HG03095 (cell line): Measurements from ENCODE around the gene ZFP36.
"Not testable (repeated sequence)": the region's sequence is repeated elsewhere in the genome, so short reads cannot be mapped to it uniquely, and the experiment has no call there.

Source experiments
- ATAC-seq: cut with Tn5 transposase; IDR thresholded peaks from one replicate; pipeline ENCODE4 v1.9.1; 2021; ENCODE audit warnings: moderate library complexity; ENCODE audit not compliant: unreplicated experiment

Gene ZFP36

DNA sequence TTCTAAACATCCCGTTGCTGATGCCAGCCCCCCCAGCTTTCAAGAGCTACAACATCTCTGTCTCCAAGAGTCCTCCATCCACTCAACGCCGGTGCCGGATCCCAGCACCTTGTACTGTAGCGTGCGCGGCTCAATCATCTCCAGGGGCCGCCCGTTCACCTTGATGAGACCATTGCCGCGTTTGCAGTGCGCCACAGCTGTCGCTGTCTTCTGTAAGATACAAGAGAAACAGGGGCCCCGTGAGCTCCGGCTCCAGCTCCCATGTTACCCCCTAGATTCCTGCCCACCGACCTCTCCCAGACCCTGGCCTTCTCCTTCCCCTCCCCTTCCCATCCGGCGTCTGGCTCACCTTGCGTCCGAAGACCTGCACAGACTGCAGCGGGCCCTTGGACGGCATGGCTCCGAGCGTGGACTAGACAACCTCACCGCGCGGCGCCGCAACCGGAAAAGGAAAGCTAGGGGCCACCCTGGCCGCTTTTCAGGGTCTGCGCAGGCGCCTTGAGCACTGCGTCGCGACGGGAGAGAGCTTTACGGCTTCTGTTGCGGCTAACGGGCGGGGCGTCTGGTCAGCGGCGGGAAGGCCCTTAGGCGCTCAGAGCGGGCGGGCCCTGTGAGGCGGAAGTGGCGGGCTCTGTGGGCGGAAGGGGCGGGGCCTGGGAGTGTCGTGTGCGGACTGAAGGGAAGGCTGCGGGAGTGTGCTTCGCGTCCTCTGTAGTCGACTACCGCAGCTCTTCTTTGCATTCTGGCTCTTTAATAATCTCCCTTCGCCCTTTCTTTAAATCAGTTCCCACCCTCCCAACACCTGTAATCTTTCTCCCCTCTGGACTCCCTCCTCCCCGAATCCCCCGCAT, 29.1 kb downstream of the ZFP36 start, which contains the start of gene RPS16:
RPS16 (minus strand) TSS at position 451 of the 851 bp plus-strand sequence; CDS start at position 397, 54 bp downstream.
- peak; percentile 60 for ATAC-seq

GRCh38 chr19:39436350-39436716, 29.7 kb downstream of the ZFP36 start:
- no peak for ATAC-seq

DNA sequence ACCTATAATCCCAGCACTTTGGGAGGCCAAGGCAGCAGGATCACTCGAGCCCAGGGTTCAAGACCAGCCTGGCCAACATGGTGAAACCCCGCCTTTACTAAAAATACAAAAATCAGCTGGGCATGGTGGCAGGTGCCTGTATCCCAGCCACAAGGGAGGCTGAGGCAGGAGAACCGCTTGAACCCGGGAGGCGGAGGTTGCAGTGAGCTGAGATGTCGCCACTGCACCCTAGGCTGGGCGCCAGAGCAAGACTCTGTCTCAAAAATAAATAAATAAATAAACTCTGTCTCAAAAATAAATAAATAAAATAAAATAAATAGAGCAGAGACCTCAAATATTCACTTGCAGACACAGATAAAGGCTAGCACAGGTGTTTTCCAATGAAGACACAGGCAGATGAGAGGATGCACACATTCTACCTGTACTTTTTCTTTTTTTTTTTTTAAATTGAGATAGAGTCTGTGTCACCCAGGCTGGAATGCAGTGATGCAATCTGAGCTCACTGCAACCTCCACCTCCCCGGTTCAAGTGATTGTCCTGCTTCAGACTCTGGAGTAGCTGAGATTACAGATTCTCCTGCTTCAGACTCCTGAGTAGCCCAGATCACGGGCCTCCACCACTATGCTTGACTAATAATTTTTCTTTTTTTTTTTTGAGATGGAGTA, 31.8 kb downstream of the ZFP36 start:
- no peak for ATAC-seq

- ATAC-seq: no peak
These were observed 38.0 kb downstream of the ZFP36 start for GRCh38 chr19:39444598-39445195.

GRCh38 chr19:39445196-39446111, 38.8 kb downstream of the ZFP36 start, which contains the start of gene SUPT5H:
Gene SUPT5H (plus strand): TSS chr19:39445582. CDS start chr19:39445891, 309 bp downstream.
- peak; percentile 62 for ATAC-seq

- no peak for ATAC-seq
These were observed 39.9 kb downstream of the ZFP36 start for GRCh38 chr19:39446365-39447084.

GRCh38 chr19:39448271-39448670, 41.6 kb downstream of the ZFP36 start:
- ATAC-seq: no peak

GRCh38 chr19:39449116-39449797, 42.6 kb downstream of the ZFP36 start:
- ATAC-seq: no peak

GRCh38 chr19:39451257-39451656, 44.6 kb downstream of the ZFP36 start:
- not testable (repeated sequence) for ATAC-seq
